Right lobe of liver (tissue), 6 donors: Measurements from ENCODE around the gene MXD3. TPM values are rescaled to one million over a fixed set of nuclear protein-coding genes. Genes with fewer than 3 reads are reported as not detected.
A peak's percentile ranks its signal among the peaks of the same experiment; 100 is the strongest.

Experiments
- ATAC-seq, 4 donors: fragments of 200-7000 bp; cut with Tn5 transposase; one replicate each; pipeline ENCODE4 v1.9.1; 2020; ENCODE audit warnings: mild to moderate bottlenecking in 4 of 4, moderate library complexity in 4 of 4
- DNase-seq, 3 donors: peaks; one replicate each; pipeline ENCODE4 v3.0.0-alpha.2; 2020
- H3K27ac ChIP-seq, 3 donors: fragments of 200-600 bp; one replicate each; pipeline ENCODE4 v1.8.0; 2022
- H3K27me3 ChIP-seq, 2 donors: fragments of 200-600 bp; one replicate each; pipeline ENCODE4 v1.8.0; 2022
- H3K36me3 ChIP-seq, 4 donors: fragments of 200-600 bp; sonication (generic) in 1 of 4; one replicate each; pipeline versions ENCODE4 v1.5.1 to v1.8.0; 2017 to 2022; ENCODE audit warnings: control low read depth in 1 of 4
- H3K4me1 ChIP-seq, 4 donors: fragments of 200-600 bp; sonication (generic) in 1 of 4; one replicate each; pipeline versions ENCODE4 v1.5.1 to v1.8.0; 2017 to 2022; ENCODE audit warnings: control low read depth in 1 of 4
- H3K4me3 ChIP-seq, 3 donors: fragments of 200-600 bp; one replicate each; pipeline ENCODE4 v1.8.0; 2022
- H3K9me3 ChIP-seq, 4 donors: fragments of 200-600 bp; sonication (generic) in 1 of 4; one replicate each; pipeline versions ENCODE4 v1.5.1 to v1.8.0; 2017 to 2022; ENCODE audit warnings: control low read depth in 1 of 4
- CTCF ChIP-seq, 4 donors: fragments of 200-600 bp in 3 of 4; fragments of 450-650 bp in 1 of 4; IDR thresholded peaks; one replicate each; pipeline versions ENCODE4 v1.5.1 to v1.8.0; 2016 to 2022; ENCODE audit warnings: antibody characterized with exemption in 4 of 4, mild to moderate bottlenecking in 2 of 4
- POLR2A ChIP-seq: fragments of 450-650 bp; IDR thresholded peaks from one replicate; pipeline ENCODE4 v1.6.1; 2017; ENCODE audit warnings: antibody characterized with exemption, mild to moderate bottlenecking
- WGBS: methylation state at CpG from one replicate; pipeline ENCODE4 v1.1.6; 2018; ENCODE audit warnings: low coverage, low lambda C conversion rate; ENCODE audit not compliant: insufficient coverage; ENCODE audit errors: missing lambda C conversion rate; 5-methylcytosine and 5-hydroxymethylcytosine counted together
- intact Hi-C, 2 donors: fragments of 100-400 bp; cut with DNase I; formaldehyde crosslinking; loops; one replicate each; pipeline versions ENCODE4 v1.11.2 to v1.14.1; 2022
- total RNA-seq, 6 experiments: library from RNA; depleted of rRNA in 2 of 6; stranded (reverse); fragments of >200 nt in 2 of 6; fragmentation: NEBNext Ultra II Directional in 3 of 6; extraction: Animal tissue kit (Norgen Biotek cat#: 25700) in 3 of 6; gene quantifications; one replicate each; pipeline versions ENCODE4 v1.1.0 to v1.2.4, GENCODE V29; 2016 to 2023
- donor health status: DM: no; HTN: yes; CAD: no.
- donor health status: DM: no; HTN: no; CAD: no.
- donor health status: DM: no; HTN: no; CAD: no.
- donor health status: DM: no; HTN: yes; CAD: no.
- donor health status: DM: no; HTN: yes; CAD: no.

Gene MXD3
- total RNA-seq, 6 experiments from 2014 or later = 2.2 to 6.2 (median 4.9) TPM

DNA sequence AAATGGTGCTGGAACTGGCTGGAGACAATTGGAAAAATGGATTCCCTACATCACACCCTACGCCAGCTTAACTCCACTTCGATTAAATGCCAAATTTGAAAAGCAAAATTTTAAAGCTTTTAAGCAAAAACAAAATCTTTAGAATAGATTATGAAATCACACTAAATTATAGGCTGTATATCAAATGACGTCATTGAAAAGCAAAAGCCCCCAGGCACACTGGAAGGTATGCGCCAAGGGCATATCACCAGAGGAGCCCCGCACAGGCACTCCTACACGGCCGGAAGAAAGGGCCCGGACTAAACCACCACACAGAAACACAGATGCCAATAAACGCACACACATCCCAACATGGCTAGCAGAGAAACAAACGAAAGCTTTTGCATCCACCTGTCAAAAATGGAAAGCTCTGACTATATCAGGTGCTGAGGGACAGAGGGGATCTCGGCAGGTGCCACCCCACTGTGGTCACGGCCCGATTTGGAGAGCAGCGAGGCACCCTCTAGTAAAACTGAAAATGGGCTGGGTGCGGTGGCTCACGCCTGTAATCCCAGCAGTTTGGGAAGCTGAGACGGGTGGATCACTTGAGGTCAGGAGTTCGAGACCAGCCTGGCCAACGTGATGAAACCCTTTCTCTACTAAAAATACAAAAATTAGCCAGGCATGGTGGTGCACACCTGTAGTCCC is 17.0 kb upstream of the MXD3 start:
- H3K36me3 ChIP-seq = peaks cover 0 to 30% (median 16%) of the 10 kb centered on the region in 4 donors
- DNase-seq (peak in 1 of 3 donors; percentile 21), ATAC-seq (no peak)
- H3K27me3 ChIP-seq = no peaks in the 10 kb centered on the region
- WGBS = 87% methylated on average over 11 of the region's 19 CpGs
- TF ChIP-seq CTCF (IDR thresholded peaks at IDR 0.05) (no peak), POLR2A (no peak)
- intact Hi-C loops = no loop called here
- H3K4me1 ChIP-seq = peaks cover 0 to 12% (median 4%) of the 10 kb centered on the region in 4 donors
- no peak overlapping the region for H3K27ac ChIP-seq
- no peaks in the 10 kb centered on the region for H3K9me3 ChIP-seq
- H3K4me3 ChIP-seq = no peak overlapping the region

DNA sequence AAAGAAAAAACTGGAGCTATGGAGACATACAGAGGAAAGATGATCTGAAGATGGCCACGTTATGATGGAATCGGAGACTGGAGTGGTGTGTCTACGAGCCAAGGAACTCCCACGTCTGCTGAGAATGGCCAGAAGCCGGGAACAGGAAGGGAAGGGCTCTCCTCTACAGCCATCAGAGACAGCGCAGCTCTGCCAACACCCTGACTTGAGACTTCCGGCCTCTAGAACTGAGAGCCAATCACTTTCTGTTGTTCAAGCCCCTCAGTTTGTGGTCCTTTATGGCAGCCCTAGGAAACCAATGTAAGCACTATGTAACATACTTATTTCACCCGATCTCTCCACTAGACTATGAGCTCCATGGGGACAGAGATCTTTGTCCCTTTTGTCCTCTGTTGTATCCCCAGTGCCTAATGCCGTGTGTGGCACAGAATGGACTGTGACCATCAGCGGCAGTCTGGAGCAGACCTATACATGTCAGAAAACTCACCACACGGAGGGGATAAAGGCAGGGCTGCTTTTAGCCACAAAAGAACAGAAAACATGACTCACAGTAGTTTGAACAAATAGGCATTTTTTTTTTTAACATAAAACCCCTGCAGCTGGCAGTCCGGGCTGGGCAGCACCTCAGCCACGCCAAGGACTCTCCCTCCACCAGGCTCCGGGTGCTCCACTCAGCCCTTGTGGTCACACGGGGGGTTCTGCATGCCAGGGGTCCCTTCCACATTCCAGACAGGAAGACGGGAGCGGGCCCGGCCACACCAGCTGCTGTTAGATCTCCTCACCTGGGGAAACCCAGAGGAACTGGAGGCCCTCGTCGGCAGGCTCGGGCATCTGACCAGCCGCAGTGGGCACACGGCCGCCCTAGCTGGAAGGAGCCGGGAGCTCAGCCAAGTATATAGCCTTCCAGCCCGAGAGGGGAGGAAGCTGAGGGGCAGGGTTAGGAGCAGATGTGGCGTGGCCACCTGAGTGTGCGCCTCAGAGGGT is 16.1 kb upstream of the MXD3 start:
- H3K27ac ChIP-seq = peak overlapping the region in 1 of 3 donors; percentile 24
- 63% methylated on average over 11 of the region's 28 CpGs for WGBS
- ATAC-seq = peak; percentile 30 to 60 (median 52)
- peak in 1 of 3 donors; percentile 49 for DNase-seq
- no peak overlapping the region for H3K4me3 ChIP-seq
- H3K9me3 ChIP-seq = no peaks in the 10 kb centered on the region
- TF ChIP-seq POLR2A (no peak), CTCF (IDR thresholded peaks at IDR 0.05) (no peak)
- intact Hi-C loops = no loop called here
- peaks cover 0 to 22% (median 10%) of the 10 kb centered on the region in 4 donors for H3K36me3 ChIP-seq
- H3K27me3 ChIP-seq = no peaks in the 10 kb centered on the region
- peaks cover 0 to 12% (median 4%) of the 10 kb centered on the region in 4 donors for H3K4me1 ChIP-seq

- peaks cover 0 to 12% (median 4%) of the 10 kb centered on the region in 4 donors for H3K4me1 ChIP-seq
- H3K27me3 ChIP-seq = no peaks in the 10 kb centered on the region
- H3K27ac ChIP-seq = peak overlapping the region in 1 of 3 donors; percentile 42
- H3K4me3 ChIP-seq = no peak overlapping the region
- TF ChIP-seq POLR2A (no peak), CTCF (IDR thresholded peaks at IDR 0.05) (no peak)
- WGBS = 57% methylated on average over 1 of the region's 1 CpG
- peaks cover 0 to 10% (median 3%) of the 10 kb centered on the region in 4 donors for H3K36me3 ChIP-seq
- DNase-seq (peak in 1 of 3 donors; percentile 46), ATAC-seq (peak; percentile 37 to 71 (median 65))
- intact Hi-C loops = no loop called here
- H3K9me3 ChIP-seq = no peaks in the 10 kb centered on the region
Measured at GRCh38 chr5:177325868-177326381, 14.2 kb upstream of the MXD3 start.

GRCh38 chr5:177320879-177321278 is 9.2 kb upstream of the MXD3 start:
- Histone ChIP-seq H3K4me3 (no peak overlapping the region), H3K36me3 (no peaks in the 10 kb centered on the region), H3K27ac (no peak overlapping the region), H3K4me1 (peaks cover 0 to 12% (median 5%) of the 10 kb centered on the region in 4 donors), H3K9me3 (no peaks in the 10 kb centered on the region), H3K27me3 (no peaks in the 10 kb centered on the region)
- 86% methylated on average over 7 of the region's 7 CpGs for WGBS
- intact Hi-C loops = no loop called here
- TF ChIP-seq POLR2A = no peak
- no peak for TF ChIP-seq CTCF (IDR thresholded peaks at IDR 0.05)
- ATAC-seq = peak in 2 of 4 donors; percentile 26 to 36
- peak in 2 of 3 donors; percentile 20 to 23 for DNase-seq
